Activated CD4-positive, alpha-beta T cell treated with anti-CD3 and anti-CD28 coated beads, Interleukin-2, amount 50 U/mL, for 1 hour (primary cell): Measurements from ENCODE around the gene MAB21L2.
"Not testable (repeated sequence)": the region's sequence is repeated elsewhere in the genome, so short reads cannot be mapped to it uniquely, and the experiment has no call there.

Experiments
- DNase-seq: peaks from one replicate; pipeline ENCODE4 v3.0.0-alpha.2; 2020

The MAB21L2 gene

DNA sequence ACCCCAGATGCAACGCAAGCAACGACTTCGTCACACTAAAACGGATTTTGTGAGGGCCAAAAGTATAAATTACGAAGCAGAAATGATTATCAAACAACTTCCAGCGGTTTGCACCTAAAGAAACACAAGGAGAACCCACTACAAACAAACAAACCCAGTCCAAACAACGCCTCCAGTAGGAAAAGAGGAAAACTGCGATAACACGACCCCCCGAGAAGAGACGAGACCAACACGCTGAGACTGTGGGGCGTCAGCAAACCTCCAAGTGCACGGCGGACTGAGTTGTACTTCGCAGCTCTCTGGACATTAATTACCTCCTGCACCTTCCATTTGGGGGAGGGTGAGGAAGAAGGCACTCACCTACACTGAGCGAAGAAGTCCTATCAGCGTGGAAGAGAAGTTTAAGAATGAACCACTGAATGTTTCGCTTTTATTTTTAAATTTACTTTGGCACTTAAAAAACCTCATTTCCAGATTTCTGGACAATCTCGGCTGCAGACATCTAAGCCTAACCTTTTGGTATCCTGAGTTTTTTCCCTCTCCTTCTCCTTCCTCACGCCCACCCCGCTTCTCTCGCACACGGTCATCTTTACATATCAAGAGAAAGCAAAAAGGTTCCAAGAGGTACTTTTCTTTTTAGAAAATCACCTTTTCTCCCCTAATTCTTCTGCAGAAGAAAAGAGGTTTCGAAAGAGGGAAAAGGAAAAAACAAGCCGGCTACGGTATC lies at the start of gene MAB21L2:
TSS of gene MAB21L2 (plus strand) at position 6 of the 727 bp plus-strand sequence. CDS start 879 bp downstream, outside the sequence.
- DNase-seq = no peak

DNA sequence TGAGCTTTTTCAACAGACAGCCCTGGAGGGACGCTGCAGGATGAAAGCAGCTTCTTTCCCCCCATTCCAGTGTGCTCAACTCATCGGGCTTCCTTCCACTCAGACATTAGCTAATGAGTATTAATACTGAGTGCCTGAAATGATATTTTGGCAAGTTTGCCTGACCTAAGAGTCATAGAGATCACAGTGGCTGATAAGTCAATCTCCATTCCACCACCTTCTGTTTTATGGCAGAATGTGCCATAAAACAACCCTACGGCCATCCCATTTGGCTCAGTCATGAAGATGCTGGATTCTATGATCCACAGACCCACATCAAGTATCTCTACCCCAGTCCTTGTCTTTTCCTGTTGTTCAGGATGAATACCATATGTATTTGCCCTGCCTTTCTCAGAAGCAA lies 48.3 kb upstream of the MAB21L2 start:
- DNase-seq = no peak

DNA sequence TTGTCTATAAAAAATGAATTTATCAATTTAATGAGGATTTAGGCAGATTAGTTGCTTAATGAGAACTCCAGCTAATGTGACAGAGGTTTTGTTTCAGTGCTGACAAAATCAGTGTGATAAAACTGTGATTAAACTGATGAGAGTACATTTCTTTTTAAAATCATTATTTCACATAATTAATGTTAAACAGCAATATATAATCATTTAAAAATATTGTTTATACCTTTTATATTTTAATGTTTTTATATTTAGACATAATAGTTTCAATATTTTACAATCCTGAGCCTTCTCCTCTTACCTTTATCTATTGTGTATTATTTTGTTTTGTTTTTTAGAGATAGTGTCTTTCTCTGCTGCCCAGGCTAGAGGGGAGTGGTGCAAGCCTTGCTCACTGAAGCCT lies 47.1 kb upstream of the MAB21L2 start:
- no peak for DNase-seq

DNA sequence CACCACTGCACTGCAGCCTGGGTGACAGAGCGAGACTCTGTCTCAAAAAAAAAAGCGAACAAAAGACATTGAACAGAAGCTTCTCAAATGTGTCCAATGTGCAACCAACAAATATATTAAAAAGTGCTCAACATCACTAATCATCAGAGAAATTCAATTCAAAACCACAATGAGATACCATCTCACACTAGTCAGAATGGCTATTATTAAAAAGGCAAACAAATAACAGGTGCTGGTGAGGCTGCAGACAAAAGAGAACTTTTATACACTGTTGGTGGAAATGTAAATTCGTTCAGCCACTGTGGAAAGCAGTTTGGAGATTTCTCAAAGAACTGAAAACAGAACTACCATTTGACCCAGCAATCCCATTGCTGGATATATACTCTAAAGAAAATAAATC lies 44.0 kb upstream of the MAB21L2 start:
- not testable (repeated sequence) for DNase-seq

DNA sequence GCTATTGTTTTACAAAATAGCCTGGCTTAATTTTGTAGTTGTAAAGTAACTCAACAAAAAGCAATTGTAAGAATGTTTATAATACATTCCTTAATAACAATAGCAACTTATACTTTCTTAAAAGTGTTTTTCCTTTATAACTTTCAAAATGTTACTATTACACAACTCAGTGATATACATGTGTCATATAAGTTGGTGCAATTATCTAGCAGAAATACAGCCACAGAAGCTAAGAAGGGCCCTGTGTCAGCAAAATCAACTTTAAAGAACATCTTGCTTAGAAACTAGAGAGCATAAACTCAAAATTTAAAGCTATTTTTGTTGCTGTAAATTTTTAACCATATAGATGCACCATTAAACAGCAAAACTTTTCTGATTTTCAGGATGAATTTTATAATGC lies 41.4 kb upstream of the MAB21L2 start:
- no peak for DNase-seq

DNA sequence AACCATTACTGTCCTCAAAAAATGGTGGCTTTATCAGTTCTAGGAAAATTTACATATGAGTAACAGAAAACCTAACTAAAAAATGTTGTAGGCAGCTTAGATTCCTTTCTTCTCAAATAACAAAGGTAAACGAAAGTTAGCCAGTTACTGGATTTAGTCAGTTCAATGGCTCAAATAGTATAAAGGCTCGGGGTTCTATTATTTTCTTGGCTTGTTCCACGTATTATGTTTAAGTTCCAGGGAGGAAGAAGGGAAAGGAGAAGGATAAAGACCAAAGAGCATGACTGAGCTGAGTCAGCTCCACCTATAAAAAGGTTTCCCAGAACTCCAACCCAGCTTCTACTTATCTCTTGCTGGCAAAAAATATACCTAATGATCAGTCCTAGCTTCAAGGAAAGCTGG lies 41.0 kb upstream of the MAB21L2 start:
- no peak for DNase-seq

DNA sequence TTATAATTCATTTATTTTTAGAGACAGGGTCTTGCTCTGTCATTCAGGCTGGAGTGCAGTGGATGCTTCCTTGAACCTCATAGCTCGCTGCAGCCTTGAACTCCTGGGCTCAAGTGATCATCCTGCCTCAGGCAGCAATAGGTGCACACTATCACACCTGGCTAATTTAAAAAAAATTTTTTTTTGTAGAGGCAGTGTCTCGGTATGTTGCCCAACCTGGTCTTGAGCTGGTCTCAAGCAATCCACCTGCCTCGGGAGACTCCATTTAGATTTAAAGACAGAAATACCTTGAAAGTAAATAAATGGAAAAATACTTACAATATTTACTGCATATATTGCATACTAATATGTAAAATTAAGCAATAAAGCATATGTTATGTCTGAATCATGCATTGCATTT lies 40.3 kb upstream of the MAB21L2 start:
- DNase-seq = no peak

DNA sequence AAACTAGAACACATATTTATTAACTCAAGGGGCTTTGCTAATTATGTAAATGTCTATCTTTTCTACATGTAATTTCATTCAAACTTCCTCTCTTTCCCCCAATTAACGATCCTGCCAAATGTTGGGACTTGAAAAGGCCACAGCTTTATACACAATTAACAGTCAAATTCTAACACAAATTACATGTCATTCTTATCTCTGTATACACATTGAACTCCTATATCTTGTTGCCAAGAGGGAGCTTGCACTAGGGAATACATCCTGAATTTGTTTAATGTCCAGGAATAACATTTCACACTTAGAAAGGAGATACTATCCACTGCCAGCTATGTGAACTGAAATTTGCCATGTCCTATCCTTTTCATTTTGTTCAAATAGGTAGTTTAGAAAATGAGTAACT lies 38.9 kb upstream of the MAB21L2 start:
- no peak for DNase-seq

DNA sequence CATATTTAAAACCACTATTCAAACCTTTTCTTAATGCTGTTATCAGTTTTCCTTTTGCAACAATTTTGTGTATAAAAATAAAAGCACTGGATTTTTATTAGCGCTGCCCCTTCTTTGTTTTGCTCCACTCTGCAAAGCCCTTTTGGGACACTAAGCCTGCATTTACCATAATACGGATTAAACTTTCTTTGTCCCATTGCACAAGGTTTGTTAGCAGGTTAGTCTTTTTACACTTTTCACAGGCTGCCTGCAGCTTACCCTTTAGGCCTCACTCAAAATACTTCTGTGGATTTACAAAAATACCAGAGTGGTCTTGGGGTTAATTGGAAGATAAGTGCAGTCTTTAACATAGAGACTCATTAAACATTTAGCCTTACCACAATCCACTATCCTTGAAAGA lies 35.7 kb upstream of the MAB21L2 start:
- no peak for DNase-seq

DNA sequence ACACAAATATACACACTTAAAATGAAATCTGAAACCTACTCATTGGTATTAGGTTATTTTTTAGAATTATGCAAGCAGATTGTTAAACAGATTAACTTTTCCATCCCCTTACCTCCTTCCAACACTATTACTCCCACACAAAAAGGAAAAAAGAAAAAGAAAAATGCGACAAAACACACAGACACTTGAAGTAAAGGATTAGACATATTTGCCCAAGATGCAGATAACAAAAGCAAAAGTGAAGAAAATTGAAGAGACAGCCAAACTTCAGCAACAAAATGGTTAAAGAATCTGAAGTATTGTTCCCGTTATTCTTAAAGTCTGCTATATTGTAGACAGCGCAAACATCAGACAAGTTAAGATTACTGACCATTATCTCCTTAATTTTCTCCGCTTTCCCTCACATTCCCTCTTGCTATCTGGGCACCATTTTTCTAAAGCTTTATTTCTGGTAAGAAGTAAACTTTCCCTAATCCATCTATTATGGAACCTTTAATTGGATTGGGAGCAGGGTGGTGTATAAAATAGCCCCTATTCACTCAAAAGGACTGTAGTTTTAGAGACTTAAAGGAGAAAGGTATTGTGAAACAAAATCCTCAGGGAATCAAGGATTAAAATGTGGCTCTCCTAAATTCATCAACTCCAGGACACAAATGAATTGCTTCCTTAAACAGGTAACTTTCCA lies 34.7 kb upstream of the MAB21L2 start:
- no peak for DNase-seq

DNA sequence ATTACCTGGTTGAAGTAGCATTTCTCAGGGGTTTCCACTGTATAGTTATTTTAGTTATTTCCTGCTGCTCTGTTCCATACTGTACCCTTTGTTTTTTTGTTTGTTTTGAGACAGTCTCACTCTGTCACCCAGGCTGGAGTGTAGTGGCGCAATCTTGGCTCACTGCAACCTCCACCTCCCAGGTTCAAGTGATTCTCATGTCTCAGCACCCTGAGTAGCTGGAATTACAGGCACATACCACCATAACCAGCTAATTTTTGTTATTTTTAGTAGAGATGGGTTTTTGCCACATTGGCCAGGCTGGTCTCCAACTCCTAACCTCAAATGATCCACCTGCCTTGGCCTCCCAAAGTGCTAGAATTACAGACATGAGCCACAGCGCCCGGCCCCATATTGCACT lies 24.1 kb upstream of the MAB21L2 start:
- not testable (repeated sequence) for DNase-seq

DNA sequence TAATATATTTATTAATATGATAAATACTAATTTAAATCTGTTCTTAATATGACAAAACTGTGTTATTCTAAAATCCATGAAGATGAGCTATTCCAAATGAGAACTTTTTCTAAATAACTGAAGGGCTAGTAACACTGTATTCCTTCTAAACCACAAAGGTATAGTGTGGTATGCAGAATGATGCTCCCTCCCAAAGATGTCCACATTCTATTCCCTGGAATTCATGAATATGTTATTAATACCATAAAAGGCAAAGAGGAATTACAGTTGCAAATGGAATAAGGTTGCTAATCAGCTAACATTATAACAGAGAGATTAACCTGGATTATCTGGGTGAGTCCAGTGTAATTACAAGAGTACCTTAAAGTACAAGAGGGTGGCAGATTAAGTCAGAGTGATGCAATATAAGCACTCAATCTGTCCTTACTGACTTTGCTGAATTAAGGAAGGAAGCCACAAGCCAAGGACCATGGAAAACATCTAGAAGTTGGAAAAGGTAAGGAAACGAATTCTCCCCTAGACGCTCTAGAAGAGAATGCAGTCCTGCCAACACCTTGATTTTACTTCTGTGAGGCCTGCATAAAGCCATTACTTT lies 20.7 kb upstream of the MAB21L2 start:
- no peak for DNase-seq

DNA sequence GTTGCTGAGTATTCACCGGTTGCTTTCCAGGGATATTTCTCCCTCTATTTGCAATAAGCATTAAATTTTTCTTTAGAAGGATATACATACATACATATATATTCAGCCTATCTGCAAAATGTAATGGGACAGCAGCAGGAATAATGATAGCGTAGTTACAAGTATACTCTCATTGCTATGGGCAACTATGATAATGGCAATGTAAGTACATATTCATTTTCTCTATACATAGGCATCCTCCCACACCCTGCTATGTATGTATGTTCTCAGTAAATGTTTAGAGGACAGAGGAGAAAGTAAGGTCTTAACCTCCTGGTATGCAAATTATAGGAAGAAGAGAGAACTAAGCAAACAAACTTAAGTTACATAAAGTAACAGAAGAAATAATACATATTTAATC lies 19.7 kb upstream of the MAB21L2 start:
- DNase-seq = no peak

DNA sequence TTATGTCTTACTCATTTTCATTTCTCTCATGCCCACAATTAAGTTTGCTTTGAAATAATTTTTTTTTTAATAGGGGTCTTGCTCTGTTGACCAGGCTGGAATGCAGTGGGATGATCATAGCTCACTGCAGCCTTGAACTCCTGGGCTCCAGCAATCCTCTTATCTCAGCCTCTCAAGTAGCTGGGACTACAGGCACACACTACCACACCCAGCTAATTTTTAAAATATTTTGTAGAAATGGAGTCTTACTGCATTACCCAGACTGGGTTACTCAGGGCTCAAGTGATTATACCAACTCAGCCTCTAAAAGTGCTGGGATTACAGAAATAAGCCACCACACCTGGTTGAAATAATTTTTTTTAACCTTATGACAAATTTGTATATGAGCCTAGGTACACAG lies 19.2 kb upstream of the MAB21L2 start:
- no peak for DNase-seq

DNA sequence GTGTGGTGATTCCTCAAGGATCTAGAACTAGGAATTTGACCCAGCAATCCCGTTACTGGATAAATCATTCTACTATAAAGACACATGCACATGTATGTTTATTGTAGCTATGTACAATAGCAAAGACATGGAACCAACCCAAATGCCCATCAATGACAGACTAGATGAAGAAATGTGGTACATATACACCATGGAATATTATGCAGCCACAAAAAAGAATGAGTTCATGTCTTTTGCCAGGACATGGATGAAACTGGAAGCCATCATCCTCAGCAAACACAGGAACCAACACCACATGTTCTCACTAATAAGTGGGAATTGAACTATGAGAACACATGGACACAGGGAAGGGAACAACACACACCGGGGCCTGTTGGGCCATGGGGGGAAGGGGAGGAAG lies 17.0 kb upstream of the MAB21L2 start:
- not testable (repeated sequence) for DNase-seq

DNA sequence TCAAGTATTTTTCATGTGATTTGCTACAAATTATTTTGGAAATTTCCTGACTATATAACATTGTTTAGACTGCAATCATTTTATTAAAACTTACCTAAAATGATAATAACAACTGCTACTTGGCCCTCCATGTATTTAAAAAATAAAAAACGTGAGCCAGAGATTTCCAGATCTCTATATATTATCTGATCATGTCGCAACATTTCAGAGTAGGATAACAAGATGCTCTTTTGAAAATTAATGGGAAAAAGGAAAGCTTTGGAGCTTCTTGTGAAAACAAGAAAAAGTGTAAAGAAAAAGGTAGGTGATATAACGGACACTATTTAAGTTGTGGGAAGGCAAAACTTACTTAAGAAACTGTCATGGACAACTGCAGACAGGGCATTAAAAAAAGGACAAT lies 14.9 kb upstream of the MAB21L2 start:
- DNase-seq = no peak

DNA sequence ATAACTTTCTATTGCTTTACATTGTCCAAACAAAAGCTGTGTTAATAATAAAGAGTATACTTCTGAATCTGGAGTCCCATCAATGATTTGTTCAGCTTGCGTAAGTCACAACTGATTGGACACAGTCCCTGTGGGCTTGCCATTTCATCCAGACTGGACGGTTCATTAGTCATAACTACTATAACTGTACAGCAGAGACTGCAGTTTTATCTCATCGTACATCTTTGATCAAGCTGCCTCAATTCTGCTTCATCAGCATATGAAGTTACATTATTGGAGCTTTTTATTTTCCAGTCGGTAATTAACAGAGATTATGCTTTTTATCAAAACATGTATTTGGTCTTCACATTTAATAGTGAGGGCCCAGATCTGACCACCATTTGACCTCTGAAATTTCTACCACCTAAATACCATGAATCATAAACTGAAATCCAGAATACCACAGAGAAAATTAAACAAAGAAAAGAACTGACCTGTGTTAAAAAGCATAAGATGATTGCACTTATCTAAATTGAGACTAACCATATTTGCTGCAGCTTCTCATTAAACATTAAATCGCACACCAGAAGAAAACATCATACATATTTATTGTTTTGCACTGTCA lies 12.5 kb upstream of the MAB21L2 start:
- no peak for DNase-seq

DNA sequence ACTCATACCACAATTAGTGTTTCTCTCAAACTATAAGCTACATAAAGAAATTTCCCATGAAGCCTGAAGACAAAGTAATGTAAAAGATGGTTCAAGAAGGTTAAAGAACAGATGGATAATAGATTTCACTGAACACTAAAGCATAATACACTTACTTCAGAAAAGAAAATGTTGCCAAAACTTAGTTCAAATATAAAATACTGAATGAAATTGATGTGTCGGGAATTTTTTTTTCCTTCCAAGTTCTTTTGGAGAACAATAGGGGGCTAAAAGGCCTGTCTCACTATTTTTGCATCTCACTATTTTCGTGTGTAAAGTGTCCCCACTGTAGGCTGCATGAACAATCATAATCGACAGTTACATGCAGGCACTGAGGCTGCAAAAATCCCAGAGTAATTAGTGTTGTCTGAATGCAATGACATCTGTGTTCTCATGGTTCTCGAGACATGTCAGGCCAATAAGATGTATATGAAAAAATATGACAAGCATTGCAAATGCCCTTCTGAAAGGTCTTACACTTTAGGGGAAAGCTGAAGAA lies 11.9 kb upstream of the MAB21L2 start:
- DNase-seq = no peak

DNA sequence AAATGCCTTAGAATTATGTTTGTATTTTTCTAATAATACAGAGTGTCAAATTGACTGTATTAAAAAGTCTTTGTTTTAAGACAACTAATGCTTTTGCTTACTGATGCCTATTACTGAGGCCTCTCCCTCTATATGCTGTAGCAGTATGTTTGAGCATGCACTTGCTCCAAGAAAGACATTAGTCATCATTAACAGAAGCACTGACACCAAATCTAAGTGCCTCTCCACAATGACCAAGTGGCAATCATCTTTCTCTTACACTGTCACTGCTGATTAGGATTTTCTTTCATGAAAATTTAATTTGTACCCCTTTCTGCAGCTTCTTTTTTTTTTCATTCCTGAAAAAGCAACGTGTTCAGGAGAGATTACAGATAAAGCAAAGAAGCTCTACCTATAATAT lies 11.1 kb upstream of the MAB21L2 start:
- DNase-seq = no peak

DNA sequence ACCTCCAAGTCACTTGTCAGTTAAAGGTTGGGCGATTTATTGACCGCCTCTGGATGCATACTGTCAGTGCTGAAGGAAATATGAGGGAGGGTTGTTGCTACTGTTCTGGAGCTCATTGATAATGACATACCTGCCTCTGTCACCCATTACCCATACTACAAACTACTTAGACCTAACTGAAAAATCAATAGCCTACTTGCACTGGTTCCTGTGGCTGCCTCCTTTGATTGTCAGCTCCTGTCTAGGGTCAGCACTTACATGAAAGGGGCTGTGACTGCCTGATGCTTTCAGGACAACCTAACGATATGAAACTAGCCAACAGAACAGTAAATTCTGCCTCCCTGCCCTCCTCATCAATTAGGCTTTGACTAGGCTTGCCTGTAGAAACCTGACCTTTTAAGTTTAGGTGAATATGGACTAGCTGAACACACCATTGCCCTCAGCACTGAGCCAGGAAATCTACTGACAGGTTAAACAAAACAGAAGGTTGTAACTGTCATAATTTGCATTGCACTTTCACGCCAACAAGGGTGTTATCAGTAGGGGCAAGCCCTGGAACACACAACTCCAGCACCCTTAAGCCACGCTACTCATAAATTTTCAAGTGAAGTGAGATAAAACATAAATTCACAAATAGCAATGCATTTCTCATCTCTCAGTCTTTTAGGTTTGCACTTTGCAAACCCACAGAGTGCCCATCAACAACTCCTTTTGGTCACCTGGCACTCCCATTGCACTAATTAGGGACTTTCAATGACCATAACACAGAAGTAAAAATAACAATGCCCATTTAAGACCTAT lies 9.0 kb upstream of the MAB21L2 start:
- DNase-seq = no peak

DNA sequence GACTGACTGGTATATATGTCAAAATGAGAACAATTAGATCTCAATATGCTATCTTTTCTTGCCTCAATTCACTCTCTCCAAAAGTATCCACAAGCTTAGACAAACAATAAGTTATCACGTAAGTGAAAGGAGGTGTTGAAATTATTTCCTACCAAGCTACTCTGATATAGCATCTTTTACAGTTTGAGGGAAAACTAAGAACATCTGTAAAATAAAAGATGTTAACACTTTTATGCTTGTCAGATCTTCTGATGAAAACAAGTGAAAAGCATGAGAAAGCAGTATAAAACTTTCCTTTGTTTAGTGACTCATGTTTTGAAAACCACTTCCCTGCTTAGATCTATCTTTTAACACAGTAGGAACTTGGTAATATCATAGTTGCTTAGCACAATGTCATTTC lies 8.4 kb upstream of the MAB21L2 start:
- DNase-seq = no peak

DNA sequence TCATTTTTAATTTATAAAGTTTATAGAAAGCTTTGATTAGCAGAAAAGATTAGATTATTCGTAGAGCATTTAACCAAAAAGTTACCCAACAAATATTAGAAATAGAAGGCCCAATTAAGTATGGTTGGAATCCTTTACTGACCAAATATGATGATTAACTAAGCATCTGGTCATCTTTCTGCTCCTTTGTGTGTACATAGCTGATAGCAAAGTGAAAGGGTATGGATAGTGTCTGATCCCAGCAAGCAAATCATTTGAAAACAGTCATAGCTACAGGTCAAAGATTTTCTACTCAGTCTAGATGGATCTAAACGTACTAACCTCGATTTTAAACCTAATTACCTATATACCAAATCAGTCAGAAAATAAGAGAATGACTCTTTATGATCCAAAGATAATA lies 7.3 kb upstream of the MAB21L2 start:
- DNase-seq = no peak

DNA sequence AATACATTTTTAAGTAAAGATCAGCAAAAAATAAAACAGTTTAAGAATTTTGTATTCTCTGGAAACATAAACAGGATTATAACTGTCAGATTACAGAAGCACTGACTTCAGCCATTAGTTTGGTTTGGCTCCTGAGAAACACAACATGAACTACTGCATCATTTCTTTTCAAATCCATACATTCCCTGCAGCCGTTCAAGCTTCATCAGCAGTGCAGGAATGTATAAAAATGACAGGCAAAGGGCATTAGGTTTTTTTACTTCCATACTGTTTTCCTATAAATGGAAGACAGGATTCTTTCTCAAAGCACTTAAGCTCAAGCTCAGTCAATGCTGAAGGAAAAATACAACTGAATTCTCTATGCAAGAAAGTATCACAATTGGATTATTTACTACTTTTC lies 4.2 kb upstream of the MAB21L2 start:
- DNase-seq = no peak
